ENCODE data around the gene F10. TPM values are rescaled to one million over a fixed set of nuclear protein-coding genes. Genes with fewer than 3 reads are reported as not detected.

F10 gene
- total and polyA plus RNA-seq, 2 of the 13 experiments (the other 11 are each of a cell fraction or from before 2014, with no cell fraction given) = 58.4 to 237 TPM

- TF ChIP-seq ZBTB37 (CRISPR knock-in tag; IDR thresholded peaks at IDR 0.05) (0 out of 2 replicates have a peak, but pooled peaks have one; percentile 40), SNAPC5 (CRISPR knock-in tag; IDR thresholded peaks at IDR 0.05; ENCODE audit: borderline replicate concordance) (no peak), TIGD3 (CRISPR knock-in tag; IDR thresholded peaks at IDR 0.05; ENCODE audit: borderline replicate concordance) (no peak), ZNF276 (CRISPR knock-in tag; IDR thresholded peaks at IDR 0.05; ENCODE audit: low read depth) (no peak), ZNF781 (CRISPR knock-in tag; IDR thresholded peaks at IDR 0.05; ENCODE audit: borderline replicate concordance, not compliant biosample characterization) (peak; percentile 20), FOXA1 (IDR thresholded peaks at IDR 0.05) (no peak), FOXA1 (CRISPR knock-in tag; IDR thresholded peaks at IDR 0.05) (peak; percentile 67), KDM3A (CRISPR knock-in tag; IDR thresholded peaks at IDR 0.05; ENCODE audit: low read depth) (no peak), BCL3 (CRISPR knock-in tag; IDR thresholded peaks at IDR 0.05) (no peak), ZNF567 (CRISPR knock-in tag; IDR thresholded peaks at IDR 0.05; ENCODE audit: borderline replicate concordance) (no peak; the same call in 1 of the 2 replicates), MLLT10 (CRISPR knock-in tag; IDR thresholded peaks at IDR 0.05) (no peak), ZNF501 (CRISPR knock-in tag; IDR thresholded peaks at IDR 0.05) (no peak), NFIB (CRISPR knock-in tag; IDR thresholded peaks at IDR 0.05; ENCODE audit: borderline replicate concordance) (no peak), ZNF230 (CRISPR knock-in tag; IDR thresholded peaks at IDR 0.05) (no peak; the same call in none of the 2 replicates), ZBTB8A (CRISPR knock-in tag; IDR thresholded peaks at IDR 0.05; ENCODE audit: borderline replicate concordance, low read depth) (no peak), ATM (IDR thresholded peaks at IDR 0.05; ENCODE audit: borderline replicate concordance) (no peak), FOXO4 (CRISPR knock-in tag; conservative IDR thresholded peaks at IDR 0.05) (no peak), SNAI1 (CRISPR knock-in tag; IDR thresholded peaks at IDR 0.05; ENCODE audit: borderline replicate concordance) (no peak; the same call in 1 of the 2 replicates), ZNF678 (CRISPR knock-in tag; IDR thresholded peaks at IDR 0.05) (no peak), SIN3A (IDR thresholded peaks at IDR 0.05; ENCODE audit: borderline replicate concordance, low read depth, low read length) (no peak), NFRKB (IDR thresholded peaks at IDR 0.05) (no peak)
Observed at GRCh38 chr13:113149711-113150549, 27.3 kb downstream of the F10 start (continued).
